Ishikawa (cell line): Measurements from ENCODE around the gene PRKAG1.

Experiments
- EP300 ChIP-seq: IDR thresholded peaks from 2 replicates; pipeline ENCODE4 v1.6.1; 2012; ENCODE audit warnings: borderline replicate concordance
- RAD21 ChIP-seq: IDR thresholded peaks from 2 replicates; pipeline ENCODE4 v1.6.1; 2012; ENCODE audit warnings: low read depth
- TAF1 ChIP-seq: IDR thresholded peaks from 2 replicates; pipeline ENCODE4 v1.6.1; 2012; ENCODE audit warnings: low read depth, mild to moderate bottlenecking
- TF ChIP-seq, protein P1 (sequence below): IDR thresholded peaks from 2 replicates; pipeline ENCODE4 v1.6.1; 2012

DNA sequence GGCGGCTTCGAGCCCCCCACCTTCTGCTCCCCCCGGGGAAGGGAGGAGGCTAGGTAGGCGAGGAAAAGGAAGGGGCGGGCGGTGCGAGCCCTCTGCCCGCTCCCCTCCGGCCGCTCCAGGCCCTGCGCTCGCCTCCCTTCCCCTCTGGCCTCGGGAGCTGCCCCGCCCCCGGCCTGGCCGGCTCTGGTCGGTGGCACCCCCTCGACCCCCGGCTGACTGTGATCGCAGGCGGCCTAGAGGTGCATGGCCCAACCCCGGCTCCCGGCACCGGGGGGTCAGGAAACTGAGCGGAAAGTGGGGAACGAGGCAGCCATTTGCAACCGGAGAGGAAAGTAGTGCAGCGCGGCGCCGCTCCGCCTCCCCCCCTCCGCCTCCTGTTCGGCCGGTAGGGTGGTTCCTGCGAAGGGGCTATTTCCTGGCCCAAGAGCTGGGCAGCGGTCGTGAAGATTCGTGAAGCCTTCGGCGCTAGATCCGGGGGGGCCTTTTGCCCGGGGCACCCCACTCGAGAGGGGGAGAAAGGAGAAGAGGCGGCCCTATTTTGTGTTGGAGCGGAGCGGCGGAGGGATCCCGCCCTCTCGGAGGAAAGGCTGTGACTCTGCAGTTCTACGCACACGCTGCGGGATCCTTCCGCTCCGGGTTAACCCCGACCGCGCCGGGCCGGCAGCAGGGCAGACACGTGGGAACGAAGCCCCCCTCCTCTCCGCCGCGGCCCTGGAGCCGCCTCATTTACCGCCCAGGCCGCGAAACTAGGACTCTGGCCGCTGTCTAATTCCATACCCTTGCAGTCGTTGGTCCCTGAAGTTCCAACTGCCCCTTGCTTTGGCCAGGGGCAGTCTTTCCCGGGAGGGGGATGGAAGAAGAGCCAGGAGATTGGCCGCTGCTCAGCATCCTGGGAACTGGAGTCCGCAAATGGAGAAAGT, 41.9 kb upstream of the PRKAG1 start, which contains the start of gene KMT2D:
- TF ChIP-seq, protein P1, sequence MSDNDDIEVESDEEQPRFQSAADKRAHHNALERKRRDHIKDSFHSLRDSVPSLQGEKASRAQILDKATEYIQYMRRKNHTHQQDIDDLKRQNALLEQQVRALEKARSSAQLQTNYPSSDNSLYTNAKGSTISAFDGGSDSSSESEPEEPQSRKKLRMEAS: peak; percentile 99
- TF ChIP-seq RAD21: no peak
- peak; percentile 99 for TF ChIP-seq TAF1
- TF ChIP-seq EP300: peak; percentile 73
